GM12891 (cell line): ENCODE measurements around the gene NEK5.

Experiments used
- POLR2A ChIP-seq: IDR thresholded peaks from 2 replicates; pipeline ENCODE4 v1.6.1; 2011; ENCODE audit warnings: low read depth, low read length, control low read depth
- POLR2AphosphoS5 ChIP-seq: IDR thresholded peaks from 2 replicates; pipeline ENCODE4 v1.6.1; 2011; ENCODE audit warnings: low read depth, low read length, control low read depth

GRCh38 chr13:52012512-52012836, 116.4 kb downstream of the NEK5 start:
- no peak for TF ChIP-seq POLR2A
- no peak for TF ChIP-seq POLR2AphosphoS5
